Astrocyte (in vitro differentiated cells and primary cell): ENCODE results near the gene MNAT1.

Source experiments
- CTCF ChIP-seq: IDR thresholded peaks from 2 replicates; pipeline ENCODE4 v1.5.1; 2011; ENCODE audit warnings: low read depth, mild to moderate bottlenecking, inconsistent platforms, low read length, moderate library complexity; ENCODE audit not compliant: insufficient read depth
- EZH2 ChIP-seq: IDR thresholded peaks from 2 replicates; pipeline ENCODE4 v1.6.1; 2012; ENCODE audit warnings: mild to moderate bottlenecking, low read length, inconsistent platforms; ENCODE audit not compliant: insufficient read depth

- TF ChIP-seq CTCF = no peak
- TF ChIP-seq EZH2 = no peak
Measured at GRCh38 chr14:60862283-60862682, 127.7 kb downstream of the MNAT1 start.
